Activated naive CD8-positive, alpha-beta T cell treated with anti-CD3 and anti-CD28 coated beads, Interleukin-2, amount 10 ng/mL, durations not matched to agents 7 days and 5 days (primary cell): Measurements from ENCODE around the gene TEX10. TPM values are rescaled to one million over a fixed set of nuclear protein-coding genes. Genes with fewer than 3 reads are reported as not detected.

Experiments
- total RNA-seq, 2 experiments: library from RNA; stranded (reverse); gene quantifications; one replicate each; pipeline ENCODE4 v1.2.3, GENCODE V29; 2021

TEX10 gene
- total RNA-seq, 2 experiments from 2014 or later: 18.6 to 19.8 TPM

Other genes starting within 250 kb of the TEX10 start
- gene MSANTD3, start 74.2 kb upstream of the TEX10 start, total RNA-seq: 10 to 100 TPM; 17.7 to 19.1 TPM
- under 1 TPM in 1 of 2 experiments, not detected in 1; 0.20 TPM for gene TMEFF1, start 120.2 kb upstream of the TEX10 start, total RNA-seq
- under 1 TPM in 1 of 2 experiments, not detected in 1; 0.23 TPM for gene CAVIN4, start 225.1 kb upstream of the TEX10 start, total RNA-seq